ENCODE data around the gene CSAD.
A peak's percentile ranks its signal among the peaks of the same experiment; 100 is the strongest.

The CSAD gene

DNA sequence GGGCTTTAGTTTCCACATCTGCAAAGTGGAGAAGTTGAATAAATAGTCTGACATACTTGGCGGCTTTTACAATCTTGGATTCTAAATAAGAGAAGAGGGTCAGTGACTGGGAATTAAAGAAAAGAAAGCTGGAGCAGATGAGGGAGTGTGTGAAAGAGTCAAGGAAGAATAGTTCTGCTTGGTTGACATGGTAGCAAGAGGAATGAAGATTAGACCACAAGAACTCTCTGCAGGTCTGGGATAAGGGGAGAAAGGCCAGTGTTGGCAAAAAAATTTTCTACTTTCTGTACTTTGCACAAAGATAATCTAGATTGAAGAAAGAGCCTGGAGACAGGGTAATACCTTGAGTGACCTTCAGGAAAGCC, 20.4 kb upstream of the CSAD start:
- peak overlapping the region; percentile 38; the same call in 1 of the 2 replicates for H3K9ac ChIP-seq
- no peak for TF ChIP-seq Cebpa-rat (IDR thresholded peaks at IDR 0.05)
- H3K36me3 ChIP-seq: peaks cover 9% of the 10 kb centered on the region; the same call in 1 of the 2 replicates
- H3K4me1 ChIP-seq: peaks cover 70% of the 10 kb centered on the region
- H4K20me1 ChIP-seq: no peaks in the 10 kb centered on the region
- no peaks in the 10 kb centered on the region for H3K27me3 ChIP-seq
- H3K27ac ChIP-seq: peak overlapping the region; percentile 62
- H3K4me2 ChIP-seq: peak overlapping the region; percentile 91
- H3K4me3 ChIP-seq: no peak overlapping the region
- no peaks in the 10 kb centered on the region for H3K9me3 ChIP-seq

DNA sequence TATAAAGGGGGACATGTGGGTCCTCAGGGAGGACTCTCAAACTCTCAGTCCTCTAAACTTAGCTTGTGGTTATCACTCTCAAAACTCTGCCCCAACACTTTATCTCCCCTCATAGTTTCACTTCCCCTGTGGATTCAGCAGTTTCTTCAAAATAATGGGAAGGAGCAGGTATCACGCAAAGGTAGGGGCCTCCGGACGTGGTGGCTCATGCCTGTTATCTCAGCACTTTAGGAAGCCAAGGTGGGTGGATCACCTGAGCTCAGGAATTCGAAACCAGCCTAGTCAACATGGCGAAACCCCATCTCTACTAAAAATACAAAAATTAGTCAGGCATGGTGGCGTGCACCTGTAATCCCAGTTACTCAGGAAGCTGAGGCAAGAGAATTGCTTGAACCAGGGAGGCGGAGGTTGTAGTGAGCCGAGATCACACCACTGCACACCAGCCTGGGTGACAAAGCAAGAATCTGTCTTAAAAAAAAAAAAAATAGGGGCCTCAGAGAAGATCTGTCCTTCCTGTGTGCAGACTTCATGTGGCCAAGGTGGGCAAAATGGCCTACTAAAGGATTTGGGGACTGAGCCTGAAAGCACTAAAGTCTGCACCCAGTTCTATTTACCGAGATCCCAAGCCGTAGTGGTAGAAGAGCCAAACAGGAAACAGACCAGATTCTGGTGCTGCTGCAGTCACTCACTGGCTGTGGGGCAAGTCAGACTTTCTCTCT, 19.9 kb upstream of the CSAD start:
- H3K27ac ChIP-seq: peak overlapping the region; percentile 62
- no peaks in the 10 kb centered on the region for H4K20me1 ChIP-seq
- no peaks in the 10 kb centered on the region for H3K27me3 ChIP-seq
- H3K36me3 ChIP-seq: peaks cover 9% of the 10 kb centered on the region; the same call in 1 of the 2 replicates
- no peaks in the 10 kb centered on the region for H3K9me3 ChIP-seq
- peak overlapping the region; percentile 91 for H3K4me2 ChIP-seq
- peaks cover 65% of the 10 kb centered on the region for H3K4me1 ChIP-seq
- peak overlapping the region; percentile 46 for H3K4me3 ChIP-seq
- no peak for TF ChIP-seq Cebpa-rat (IDR thresholded peaks at IDR 0.05)
- peak overlapping the region; percentile 38; the same call in 1 of the 2 replicates for H3K9ac ChIP-seq

DNA sequence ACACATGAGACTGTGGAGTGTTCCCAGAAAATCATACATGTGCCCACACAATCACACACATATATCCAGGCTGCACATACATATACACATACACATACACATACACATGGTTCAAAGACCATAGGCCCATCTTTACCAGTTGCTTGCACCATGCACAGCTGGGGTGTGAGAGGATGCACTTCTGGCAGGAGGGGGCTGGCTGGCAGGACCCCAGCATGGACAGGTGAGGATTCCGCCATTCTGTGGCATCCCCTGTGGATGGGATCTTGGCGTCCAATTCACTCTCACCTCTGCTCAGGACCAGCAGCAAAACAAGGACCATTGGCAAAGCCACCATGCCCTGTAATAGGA, 19.4 kb upstream of the CSAD start:
- peak overlapping the region; percentile 38; the same call in 1 of the 2 replicates for H3K9ac ChIP-seq
- H3K4me3 ChIP-seq: peak overlapping the region; percentile 46
- H3K9me3 ChIP-seq: no peaks in the 10 kb centered on the region
- no peaks in the 10 kb centered on the region for H4K20me1 ChIP-seq
- H3K4me1 ChIP-seq: peaks cover 60% of the 10 kb centered on the region
- peaks cover 9% of the 10 kb centered on the region; the same call in 1 of the 2 replicates for H3K36me3 ChIP-seq
- H3K27ac ChIP-seq: peak overlapping the region; percentile 62
- H3K4me2 ChIP-seq: peak overlapping the region; percentile 91
- no peak for TF ChIP-seq Cebpa-rat (IDR thresholded peaks at IDR 0.05)
- H3K27me3 ChIP-seq: no peaks in the 10 kb centered on the region

DNA sequence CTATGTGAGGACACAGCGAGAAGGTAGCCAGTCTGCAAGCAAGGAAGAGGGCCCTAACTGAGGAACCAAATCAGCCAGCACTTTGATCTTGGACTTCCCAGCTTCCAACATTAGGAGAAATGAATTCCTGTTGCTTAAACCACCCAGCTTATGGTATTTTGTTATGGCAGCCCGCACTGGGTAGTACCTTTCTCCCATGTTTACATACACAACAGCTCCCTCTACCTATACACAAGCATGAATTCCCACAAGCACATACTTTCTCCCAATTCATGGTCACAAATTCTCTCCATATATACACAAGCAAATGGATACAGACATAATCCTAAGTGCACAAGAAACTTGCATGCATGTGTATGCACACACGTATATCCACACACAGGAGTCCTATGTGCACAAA, 19.0 kb upstream of the CSAD start:
- no peak for TF ChIP-seq Cebpa-rat (IDR thresholded peaks at IDR 0.05)
- peaks cover 9% of the 10 kb centered on the region; the same call in 1 of the 2 replicates for H3K36me3 ChIP-seq
- H3K4me1 ChIP-seq: peaks cover 56% of the 10 kb centered on the region
- H3K27me3 ChIP-seq: no peaks in the 10 kb centered on the region
- H3K27ac ChIP-seq: peak overlapping the region; percentile 62
- H3K4me2 ChIP-seq: peak overlapping the region; percentile 91
- no peaks in the 10 kb centered on the region for H3K9me3 ChIP-seq
- no peak overlapping the region for H3K9ac ChIP-seq
- no peaks in the 10 kb centered on the region for H4K20me1 ChIP-seq
- H3K4me3 ChIP-seq: peak overlapping the region; percentile 46

DNA sequence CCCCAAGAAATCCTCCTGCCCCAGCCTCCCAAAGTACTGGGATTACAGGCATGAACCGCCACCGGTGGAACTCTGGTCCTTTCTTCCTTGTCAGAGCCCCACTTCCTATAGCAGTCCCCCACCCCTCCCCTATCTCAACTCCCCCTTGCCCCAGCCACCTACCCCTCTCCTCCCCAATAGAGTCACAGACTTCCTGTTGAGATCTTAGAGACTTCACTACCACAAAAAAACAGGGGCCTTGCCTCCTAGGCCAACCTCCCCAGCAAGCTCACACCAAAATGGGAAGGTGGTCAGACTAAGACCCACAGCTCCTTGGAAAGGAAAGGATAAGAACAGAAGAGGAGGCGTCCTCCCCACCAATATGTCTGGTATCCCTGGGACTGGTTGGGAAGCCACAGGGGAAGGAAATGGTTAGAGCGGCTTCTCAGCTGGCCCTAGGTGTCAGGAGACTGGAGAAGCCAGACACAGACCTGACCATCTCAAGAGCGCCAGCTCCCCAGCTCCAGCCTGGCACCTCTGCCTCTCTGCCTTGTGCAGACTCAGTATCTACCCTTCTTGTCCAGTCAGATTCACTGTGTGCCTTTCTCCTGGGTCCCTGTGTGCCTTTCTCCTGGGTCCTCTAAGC, 17.9 kb upstream of the CSAD start:
- Histone ChIP-seq H3K27ac (peak overlapping the region; percentile 71), H3K36me3 (peaks cover 10% of the 10 kb centered on the region; the same call in 1 of the 2 replicates), H3K27me3 (no peaks in the 10 kb centered on the region), H4K20me1 (no peaks in the 10 kb centered on the region), H3K4me3 (0 out of 2 replicates have a peak overlapping the region, but pooled peaks have one; percentile 3), H3K4me1 (peaks cover 56% of the 10 kb centered on the region), H3K9me3 (no peaks in the 10 kb centered on the region), H3K9ac (peak overlapping the region; percentile 53), H3K4me2 (peak overlapping the region; percentile 91)
- TF ChIP-seq Cebpa-rat (IDR thresholded peaks at IDR 0.05): no peak

DNA sequence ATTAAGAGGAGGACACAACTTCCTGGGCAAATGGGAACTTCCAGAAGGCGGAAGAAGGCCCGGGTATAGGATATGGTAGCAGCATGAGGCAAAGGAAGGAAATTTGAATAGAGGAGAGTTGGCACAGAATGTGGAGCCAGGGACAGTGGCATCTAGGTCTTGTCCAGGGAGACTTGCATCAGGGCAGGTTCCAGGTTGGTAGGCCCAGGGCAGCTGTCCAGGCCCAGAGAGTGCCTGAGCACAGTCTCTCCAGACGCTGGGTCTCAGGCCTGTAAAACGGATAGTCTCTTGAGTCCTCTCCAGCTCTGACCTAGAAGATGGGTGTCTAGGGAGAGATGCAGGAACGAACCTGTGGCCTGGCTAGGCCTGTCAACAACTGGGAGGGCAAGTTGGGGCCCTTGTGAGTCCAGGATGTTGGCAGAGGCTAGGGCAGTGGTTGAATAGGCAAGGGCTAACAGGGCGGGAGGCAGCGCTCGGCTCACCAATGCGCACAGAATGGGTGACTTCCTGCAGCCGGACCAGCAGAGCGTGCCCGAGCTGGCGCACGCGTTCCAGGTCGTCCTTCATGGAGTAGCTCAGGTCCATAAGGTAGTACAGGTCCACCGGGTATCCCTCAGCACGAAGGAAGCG, 16.4 kb upstream of the CSAD start:
- Histone ChIP-seq H3K27ac (0 out of 2 replicates have a peak overlapping the region, but pooled peaks have one; percentile 71), H3K4me1 (peaks cover 47% of the 10 kb centered on the region), H3K9ac (no peak overlapping the region), H3K27me3 (no peaks in the 10 kb centered on the region), H3K9me3 (no peaks in the 10 kb centered on the region), H3K4me3 (no peak overlapping the region), H3K4me2 (no peak overlapping the region; the same call in 1 of the 2 replicates), H4K20me1 (no peaks in the 10 kb centered on the region), H3K36me3 (peaks cover 25% of the 10 kb centered on the region)
- TF ChIP-seq Cebpa-rat (IDR thresholded peaks at IDR 0.05): no peak

DNA sequence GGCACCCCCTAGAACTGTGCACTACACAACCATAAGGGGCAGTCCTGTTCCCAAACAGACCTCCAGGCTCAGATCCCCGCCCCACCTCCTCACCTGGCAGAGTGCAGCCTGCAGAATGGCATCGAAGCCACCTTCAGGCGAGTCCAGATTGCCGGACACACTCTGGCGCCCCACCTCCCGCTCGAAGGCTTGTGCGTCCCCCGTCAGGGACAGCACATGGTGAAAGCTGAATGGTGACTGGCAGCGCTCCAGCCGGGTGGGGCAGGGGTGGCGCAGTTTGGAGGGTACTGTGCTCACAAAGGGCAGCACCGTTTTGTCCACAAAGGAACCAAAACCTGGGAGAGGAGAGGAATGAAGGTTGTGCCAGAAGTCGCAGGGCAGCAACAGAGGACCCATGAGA, 15.8 kb upstream of the CSAD start:
- no peak for TF ChIP-seq Cebpa-rat (IDR thresholded peaks at IDR 0.05)
- Histone ChIP-seq H3K27ac (no peak overlapping the region), H3K4me3 (no peak overlapping the region), H3K4me2 (no peak overlapping the region), H3K9ac (no peak overlapping the region), H3K36me3 (peaks cover 32% of the 10 kb centered on the region), H3K27me3 (no peaks in the 10 kb centered on the region), H4K20me1 (no peaks in the 10 kb centered on the region), H3K4me1 (peaks cover 41% of the 10 kb centered on the region), H3K9me3 (no peaks in the 10 kb centered on the region)

DNA sequence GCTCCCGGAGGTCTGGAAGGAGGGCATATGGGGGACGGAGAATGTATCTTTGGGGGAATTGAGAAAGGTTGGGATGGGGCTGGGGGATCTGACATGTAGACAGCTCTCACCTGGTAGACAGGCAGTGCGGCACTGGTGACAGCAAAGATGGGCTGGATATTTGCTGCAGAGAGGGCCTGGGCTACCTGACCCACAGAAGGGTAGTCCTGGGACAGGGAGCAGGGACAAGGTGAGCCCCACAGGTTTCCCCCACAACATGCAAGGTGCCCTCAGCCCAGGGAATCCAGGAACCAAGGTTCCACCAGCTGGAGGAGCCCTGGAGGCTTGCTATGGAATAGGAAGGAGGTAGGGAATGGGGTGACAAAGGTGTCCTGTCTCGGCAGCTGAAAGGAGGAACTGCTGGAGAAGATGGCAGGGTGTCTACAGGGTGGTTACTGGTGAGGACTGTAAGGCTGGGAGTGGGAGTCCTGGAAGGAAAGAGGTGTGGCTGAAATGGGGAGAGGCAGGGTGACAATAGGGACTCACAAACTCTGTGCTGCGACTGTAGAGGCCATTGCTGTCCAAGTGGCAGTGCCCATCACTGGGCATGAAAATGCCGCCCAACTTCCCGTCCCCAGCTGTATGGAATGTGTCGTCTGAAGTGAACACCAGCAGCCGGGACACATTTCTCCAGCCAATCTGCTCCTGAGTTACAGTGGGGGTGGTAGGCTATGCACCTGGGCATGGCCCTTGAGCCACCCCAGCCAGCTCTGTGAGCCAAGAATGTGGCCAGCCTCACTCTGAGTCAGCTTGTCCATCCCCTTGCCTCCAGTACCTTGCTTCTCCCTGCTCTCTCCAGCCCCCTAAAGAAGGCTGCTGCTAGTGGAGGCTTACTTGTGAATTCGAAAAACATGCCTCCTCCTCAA, 15.0 kb upstream of the CSAD start:
- Histone ChIP-seq H3K36me3 (peaks cover 39% of the 10 kb centered on the region), H3K27ac (no peak overlapping the region), H4K20me1 (no peaks in the 10 kb centered on the region; the same call in 1 of the 2 replicates), H3K9me3 (no peaks in the 10 kb centered on the region), H3K4me3 (no peak overlapping the region), H3K27me3 (no peaks in the 10 kb centered on the region), H3K9ac (no peak overlapping the region), H3K4me2 (no peak overlapping the region), H3K4me1 (peaks cover 37% of the 10 kb centered on the region)
- no peak for TF ChIP-seq Cebpa-rat (IDR thresholded peaks at IDR 0.05)

DNA sequence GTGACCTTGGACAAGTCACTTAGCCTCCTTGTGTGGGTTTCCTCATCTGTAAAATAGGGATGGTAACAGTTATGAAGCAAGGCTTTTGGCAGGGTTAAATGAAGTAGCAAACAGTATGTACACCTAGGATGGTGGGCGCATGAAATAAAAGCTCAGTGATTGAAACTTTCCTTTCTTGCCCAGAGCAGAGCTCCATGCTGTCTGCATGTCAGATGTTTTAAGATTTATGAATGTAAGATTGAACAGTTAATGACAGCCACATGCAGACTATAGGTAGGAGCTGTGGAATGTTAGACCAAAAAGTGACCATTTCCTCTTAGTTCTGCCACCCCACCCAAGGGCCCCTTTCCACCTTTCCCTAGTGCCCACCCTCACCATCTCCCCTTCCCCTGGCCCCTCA, 14.2 kb upstream of the CSAD start:
- no peaks in the 10 kb centered on the region for H3K9me3 ChIP-seq
- TF ChIP-seq Cebpa-rat (IDR thresholded peaks at IDR 0.05): no peak
- H4K20me1 ChIP-seq: peaks cover 7% of the 10 kb centered on the region; the same call in 1 of the 2 replicates
- no peaks in the 10 kb centered on the region for H3K27me3 ChIP-seq
- H3K4me1 ChIP-seq: peaks cover 37% of the 10 kb centered on the region
- no peak overlapping the region for H3K4me3 ChIP-seq
- no peak overlapping the region for H3K9ac ChIP-seq
- peaks cover 40% of the 10 kb centered on the region for H3K36me3 ChIP-seq
- no peak overlapping the region for H3K4me2 ChIP-seq
- H3K27ac ChIP-seq: no peak overlapping the region

All from BLaER1 (cell line).